Activated CD4-positive, alpha-beta T cell treated with anti-CD3 and anti-CD28 coated beads, Interleukin-2, amount 10 ng/mL, durations not matched to agents 24 days and 14 days (primary cell): Measurements from ENCODE around the gene TRIM21. TPM values are rescaled to one million over a fixed set of nuclear protein-coding genes. Genes with fewer than 3 reads are reported as not detected.
"Not testable (repeated sequence)": the region's sequence is repeated elsewhere in the genome, so short reads cannot be mapped to it uniquely, and the experiment has no call there.

ENCODE experiments used
- DNase-seq: peaks from one replicate; pipeline ENCODE4 v3.0.0; 2022
- H3K27ac Mint-ChIP-seq: one replicate; pipeline ENCODE4 v1.8.0; 2022; ENCODE audit warnings: mild to moderate bottlenecking, mixed read lengths
- H3K27me3 Mint-ChIP-seq: one replicate; pipeline ENCODE4 v1.8.0; 2022; ENCODE audit warnings: mixed read lengths
- H3K36me3 Mint-ChIP-seq: one replicate; pipeline ENCODE4 v1.8.0; 2022; ENCODE audit warnings: low read depth, mild to moderate bottlenecking, mixed read lengths
- H3K4me1 Mint-ChIP-seq: one replicate; pipeline ENCODE4 v1.8.0; 2021; ENCODE audit warnings: mixed read lengths
- H3K4me3 Mint-ChIP-seq: one replicate; pipeline ENCODE4 v1.8.0; 2022; ENCODE audit warnings: mild to moderate bottlenecking, moderate library complexity, mixed read lengths
- H3K9me3 Mint-ChIP-seq: one replicate; pipeline ENCODE4 v1.8.0; 2021; ENCODE audit warnings: mixed read lengths
- intact Hi-C: fragments of 100-400 bp; cut with micrococcal nuclease; formaldehyde crosslinking; loops from one replicate; pipeline ENCODE4 v1.15.1; 2023
- total RNA-seq: library from RNA; stranded (reverse); gene quantifications from 2 replicates; pipeline ENCODE4 v1.2.3, GENCODE V29; 2022

Gene TRIM21
- total RNA-seq, 1 donor from 2014 or later: 32.7 TPM

- DNase-seq: no peak
- intact Hi-C loops: no loop called here
- H3K9me3 Mint-ChIP-seq: no peaks in the 10 kb centered on the region
- H3K4me1 Mint-ChIP-seq: no peaks in the 10 kb centered on the region
- H3K27ac Mint-ChIP-seq: no peak overlapping the region
- H3K4me3 Mint-ChIP-seq: no peak overlapping the region
- no peaks in the 10 kb centered on the region for H3K36me3 Mint-ChIP-seq
- H3K27me3 Mint-ChIP-seq: peaks cover 3% of the 10 kb centered on the region
Observed at GRCh38 chr11:4370166-4370565, 23.3 kb downstream of the TRIM21 start.

- intact Hi-C loops: no loop called here
- H3K9me3 Mint-ChIP-seq: no peaks in the 10 kb centered on the region
- DNase-seq: no peak
- no peaks in the 10 kb centered on the region for H3K36me3 Mint-ChIP-seq
- H3K4me3 Mint-ChIP-seq: no peak within 1 kb of the TSS
- no peaks in the 10 kb centered on the region for H3K4me1 Mint-ChIP-seq
- H3K27ac Mint-ChIP-seq: no peak within 1 kb of the TSS
- peaks cover 5% of the 10 kb centered on the region for H3K27me3 Mint-ChIP-seq
Observed at GRCh38 chr11:4368286-4368685, 25.2 kb downstream of the TRIM21 start, which contains the start of gene OR52B4. TSS of gene OR52B4 (minus strand) at chr11:4368386. CDS start at chr11:4368295, 91 bp downstream.

DNA sequence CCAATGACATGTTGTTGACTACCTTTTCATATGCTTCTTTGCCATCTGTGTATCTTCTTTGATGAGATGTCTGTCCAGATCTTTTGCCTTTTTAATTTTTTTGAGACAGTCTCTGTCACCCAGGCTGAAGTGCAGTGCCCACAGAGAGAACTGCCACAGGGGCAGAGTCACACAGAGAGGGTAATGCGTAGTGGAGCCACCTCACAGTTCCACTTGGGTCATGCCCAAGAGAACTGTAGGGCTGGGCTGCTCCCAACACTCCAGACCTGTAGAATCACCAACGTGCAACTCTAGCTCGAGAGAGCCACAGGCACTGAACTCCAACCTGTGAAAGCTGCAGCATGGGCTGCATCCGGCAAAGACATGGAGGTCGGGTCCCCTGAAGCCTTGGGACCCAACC, 45.4 kb downstream of the TRIM21 start:
- H3K9me3 Mint-ChIP-seq, intact Hi-C loops, DNase-seq, H3K36me3 Mint-ChIP-seq, H3K27ac Mint-ChIP-seq, H3K4me1 Mint-ChIP-seq, H3K27me3 Mint-ChIP-seq, H3K4me3 Mint-ChIP-seq: not testable (repeated sequence)

DNA sequence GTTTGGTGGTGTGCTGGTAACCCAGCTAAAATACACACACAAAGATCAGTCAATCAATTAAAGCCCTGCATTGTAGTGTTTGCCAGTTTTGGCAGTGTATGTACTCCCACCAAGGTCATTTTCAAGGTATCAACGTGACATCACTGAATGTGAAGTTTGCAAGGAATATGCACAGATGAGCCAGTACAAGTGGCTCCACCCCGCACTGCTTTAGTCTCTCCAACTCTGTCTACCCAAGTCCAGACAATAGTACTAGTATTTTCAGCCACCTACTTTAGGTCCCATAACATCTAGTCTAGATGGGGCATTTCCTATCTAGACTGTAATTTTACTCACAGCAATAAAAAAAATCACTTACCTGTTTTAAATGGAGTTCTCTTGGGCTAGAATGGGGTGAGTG, 48.1 kb downstream of the TRIM21 start:
- intact Hi-C loops, H3K9me3 Mint-ChIP-seq, H3K27me3 Mint-ChIP-seq, H3K27ac Mint-ChIP-seq, H3K36me3 Mint-ChIP-seq, H3K4me1 Mint-ChIP-seq, H3K4me3 Mint-ChIP-seq, DNase-seq: not testable (repeated sequence)

Other genes with a start within 250 kb of the TRIM21 start
- gene OR52B4, start 25.3 kb downstream of the TRIM21 start, total RNA-seq: not detected in 2 replicates
- gene OR52K2, start 55.6 kb upstream of the TRIM21 start, total RNA-seq: not detected in 2 replicates
- not detected in 2 replicates for gene OR52K1, start 88.9 kb upstream of the TRIM21 start, total RNA-seq
- not detected in 2 replicates for gene OR52M1, start 151.5 kb upstream of the TRIM21 start, total RNA-seq
- not detected in 2 replicates for gene OR52I2, start 188.0 kb upstream of the TRIM21 start, total RNA-seq
- gene OR52I1, start 200.3 kb upstream of the TRIM21 start, total RNA-seq: not detected in 2 replicates
- gene TRIM68, start 214.5 kb upstream of the TRIM21 start, total RNA-seq: 8.7 and 11.3 TPM in 2 replicates
- gene OR51D1, start 243.8 kb upstream of the TRIM21 start, total RNA-seq: not detected in 2 replicates